ENCODE data around the gene STK26.

STK26 gene

GRCh38 chrX:132040066-132040465 is 17.0 kb downstream of the STK26 start:
- no peak overlapping the region for H3K27ac ChIP-seq (ENCODE audit: low read depth, low read length, poor library complexity, severe bottlenecking)
- no peak overlapping the region for H3K4me2 ChIP-seq (ENCODE audit: low read length)
- no peaks in the 10 kb centered on the region for H3K9me3 ChIP-seq (ENCODE audit: low read length)
- peaks cover 92% of the 10 kb centered on the region for H3K79me2 ChIP-seq (ENCODE audit: insufficient read depth, low read length)
- H3K27me3 ChIP-seq (ENCODE audit: insufficient read depth, low read length), result no peaks in the 10 kb centered on the region
- no peaks in the 10 kb centered on the region for H3K9me2 ChIP-seq (ENCODE audit: low read depth, low read length)
- no peak overlapping the region for H2AFZ ChIP-seq (ENCODE audit: low read length)
- no peak overlapping the region for H3K4me3 ChIP-seq (ENCODE audit: low read depth, low read length, poor library complexity, severe bottlenecking)
- TF ChIP-seq CTCF (IDR thresholded peaks at IDR 0.05; ENCODE audit: low read length) (no peak), EZH2 (IDR thresholded peaks at IDR 0.05; ENCODE audit: borderline replicate concordance, low read length) (no peak)
- H4K20me1 ChIP-seq (ENCODE audit: insufficient read depth, low read length), result no peaks in the 10 kb centered on the region
- H3K4me1 ChIP-seq (ENCODE audit: insufficient read depth, low read length, severe bottlenecking), result peaks cover 5% of the 10 kb centered on the region
- no peaks in the 10 kb centered on the region; the same call in none of the 2 replicates for H3K36me3 ChIP-seq (ENCODE audit: insufficient read depth, low read length)
- H3K9ac ChIP-seq (ENCODE audit: low read length), result no peak overlapping the region
- no peaks in the 10 kb centered on the region for H3F3A ChIP-seq (ENCODE audit: insufficient read depth, low read length)

GRCh38 chrX:132041015-132041414 is 17.9 kb downstream of the STK26 start:
- H3K9me2 ChIP-seq (ENCODE audit: low read depth, low read length), result no peaks in the 10 kb centered on the region
- H4K20me1 ChIP-seq (ENCODE audit: insufficient read depth, low read length), result no peaks in the 10 kb centered on the region
- H3K36me3 ChIP-seq (ENCODE audit: insufficient read depth, low read length), result no peaks in the 10 kb centered on the region; the same call in none of the 2 replicates
- no peaks in the 10 kb centered on the region for H3F3A ChIP-seq (ENCODE audit: insufficient read depth, low read length)
- H3K27ac ChIP-seq (ENCODE audit: low read depth, low read length, poor library complexity, severe bottlenecking), result no peak overlapping the region
- no peak overlapping the region for H3K4me2 ChIP-seq (ENCODE audit: low read length)
- H2AFZ ChIP-seq (ENCODE audit: low read length), result no peak overlapping the region
- TF ChIP-seq CTCF (IDR thresholded peaks at IDR 0.05; ENCODE audit: low read length) (no peak), EZH2 (IDR thresholded peaks at IDR 0.05; ENCODE audit: borderline replicate concordance, low read length) (no peak)
- H3K9ac ChIP-seq (ENCODE audit: low read length), result no peak overlapping the region
- peaks cover 93% of the 10 kb centered on the region for H3K79me2 ChIP-seq (ENCODE audit: insufficient read depth, low read length)
- no peaks in the 10 kb centered on the region for H3K9me3 ChIP-seq (ENCODE audit: low read length)
- no peaks in the 10 kb centered on the region for H3K4me1 ChIP-seq (ENCODE audit: insufficient read depth, low read length, severe bottlenecking)
- no peak overlapping the region for H3K4me3 ChIP-seq (ENCODE audit: low read depth, low read length, poor library complexity, severe bottlenecking)
- H3K27me3 ChIP-seq (ENCODE audit: insufficient read depth, low read length), result no peaks in the 10 kb centered on the region

- TF ChIP-seq EZH2 (IDR thresholded peaks at IDR 0.05; ENCODE audit: borderline replicate concordance, low read length) (no peak), CTCF (IDR thresholded peaks at IDR 0.05; ENCODE audit: low read length) (no peak)
- no peaks in the 10 kb centered on the region for H3K27me3 ChIP-seq (ENCODE audit: insufficient read depth, low read length)
- peaks cover 86% of the 10 kb centered on the region for H3K79me2 ChIP-seq (ENCODE audit: insufficient read depth, low read length)
- no peaks in the 10 kb centered on the region for H3F3A ChIP-seq (ENCODE audit: insufficient read depth, low read length)
- H3K9me3 ChIP-seq (ENCODE audit: low read length), result no peaks in the 10 kb centered on the region
- H3K4me3 ChIP-seq (ENCODE audit: low read depth, low read length, poor library complexity, severe bottlenecking), result no peak overlapping the region
- no peak overlapping the region for H3K4me2 ChIP-seq (ENCODE audit: low read length)
- H4K20me1 ChIP-seq (ENCODE audit: insufficient read depth, low read length), result no peaks in the 10 kb centered on the region
- no peak overlapping the region for H2AFZ ChIP-seq (ENCODE audit: low read length)
- H3K9me2 ChIP-seq (ENCODE audit: low read depth, low read length), result no peaks in the 10 kb centered on the region
- H3K4me1 ChIP-seq (ENCODE audit: insufficient read depth, low read length, severe bottlenecking), result no peaks in the 10 kb centered on the region
- H3K27ac ChIP-seq (ENCODE audit: low read depth, low read length, poor library complexity, severe bottlenecking), result no peak overlapping the region
- H3K9ac ChIP-seq (ENCODE audit: low read length), result no peak overlapping the region
- no peaks in the 10 kb centered on the region; the same call in none of the 2 replicates for H3K36me3 ChIP-seq (ENCODE audit: insufficient read depth, low read length)
Measured at GRCh38 chrX:132043977-132044376, 20.9 kb downstream of the STK26 start.
